Measurements from ENCODE around the gene APLP2.

APLP2 gene

DNA sequence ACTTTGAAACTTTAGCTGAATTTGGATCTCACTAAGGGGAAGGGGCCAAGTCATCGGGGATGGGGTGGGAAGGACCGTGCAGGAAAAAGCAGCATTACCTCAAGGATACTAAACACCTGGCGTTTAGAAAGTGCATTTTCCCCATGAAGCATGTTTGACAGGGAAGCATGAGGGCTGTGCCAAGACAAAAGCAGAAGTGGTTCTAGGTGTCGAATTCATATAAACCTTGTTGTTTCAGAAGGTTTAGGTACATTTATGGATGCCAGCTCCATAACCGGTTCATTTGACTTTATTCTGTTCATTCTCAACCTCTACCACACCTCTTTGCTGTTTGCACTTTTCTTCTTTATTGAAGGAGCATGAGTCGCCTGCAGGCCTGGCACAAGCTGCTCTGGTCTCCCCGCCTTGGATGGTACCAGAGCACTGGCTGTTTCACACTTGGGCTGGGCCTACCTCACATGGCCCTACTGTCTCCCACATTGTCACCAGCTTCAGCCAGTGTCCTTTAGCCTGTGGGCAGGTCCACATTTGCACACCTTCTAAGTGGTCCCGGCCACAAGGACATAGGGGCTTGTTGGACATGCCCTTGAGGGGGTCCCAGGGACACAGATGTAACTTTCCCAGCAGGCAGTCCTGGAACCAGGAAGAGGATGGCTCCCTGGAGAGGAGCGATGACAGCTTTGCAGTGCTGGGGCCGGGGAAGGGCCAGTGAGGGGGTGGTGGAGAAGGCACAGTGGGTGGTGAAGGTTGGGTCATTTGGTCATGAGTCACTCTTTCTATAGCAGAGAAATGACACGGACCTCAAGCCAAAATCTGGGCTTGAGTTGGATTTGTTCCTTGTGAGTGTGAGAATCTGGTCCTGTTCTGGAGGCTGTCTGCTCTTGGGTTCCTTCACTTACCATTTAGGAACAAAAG is 86.7 kb downstream of the APLP2 start:
- peak in 1 of 3 donors; percentile 23 for DNase-seq
- H3K9me3 ChIP-seq (ENCODE audit: control extremely low read depth in 1 of 5, control insufficient read depth in 4 of 5, insufficient read depth in 2 of 5, low read depth in 1 of 5, low read length in 4 of 5), result no peaks in the 10 kb centered on the region
- WGBS (ENCODE audit: insufficient coverage), result 81% methylated on average over 9 of the region's 11 CpGs
- no peak overlapping the region for H3K4me3 ChIP-seq (ENCODE audit: control insufficient read depth in 1 of 7, extremely low read depth in 1 of 7, insufficient read depth in 4 of 7, low read depth in 2 of 7, low read length in 6 of 7)
- no peak overlapping the region for H3K27ac ChIP-seq (ENCODE audit: insufficient read depth in 1 of 2, low read depth in 1 of 2, low read length in 2 of 2, poor library complexity in 1 of 2, severe bottlenecking in 2 of 2)
- H3K27me3 ChIP-seq (replicated peaks in 2 of 5; ENCODE audit: control insufficient read depth in 4 of 5, insufficient read depth in 5 of 5, low read length in 4 of 5), result peaks cover 0 to 38% (median 21%) of the 10 kb centered on the region in 5 experiments
- H3K4me1 ChIP-seq (ENCODE audit: control extremely low read depth in 1 of 4, control insufficient read depth in 4 of 4, insufficient read depth in 4 of 4, low read length in 3 of 4), result peaks cover 0 to 19% (median 14%) of the 10 kb centered on the region in 4 experiments
- ChIA-PET POLR2A (no interaction called here), CTCF (interaction anchor here (0.9 kb wide), 1 partner anchor 275 kb away, joined by 3 read pairs; no protein-coding TSS in a partner anchor)
- H3K36me3 ChIP-seq (ENCODE audit: control insufficient read depth in 4 of 4, insufficient read depth in 4 of 4, low read length in 3 of 4), result no peaks in the 10 kb centered on the region

DNA sequence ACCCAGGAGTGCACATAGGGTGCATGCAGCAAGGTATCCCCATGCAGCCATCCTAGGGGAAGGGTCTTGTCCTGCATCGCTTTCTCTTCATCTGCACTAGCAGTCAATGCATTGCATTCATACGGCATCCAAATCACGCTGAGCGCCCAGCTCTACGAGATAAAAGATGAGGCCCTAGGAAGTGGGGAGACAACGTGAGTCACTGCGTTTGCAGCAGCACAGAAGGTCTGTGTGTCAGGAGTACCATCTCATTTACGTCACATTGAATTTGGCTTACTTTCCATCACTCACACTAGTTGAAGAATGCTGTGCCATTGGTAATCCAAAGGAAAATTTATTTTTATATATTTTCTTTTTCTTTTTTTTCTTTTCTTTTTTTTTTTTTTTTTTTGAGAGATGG is 87.4 kb downstream of the APLP2 start:
- 95% methylated on average over 6 of the region's 8 CpGs for WGBS (ENCODE audit: insufficient coverage)
- Histone ChIP-seq H3K4me3 (ENCODE audit: control insufficient read depth in 1 of 7, extremely low read depth in 1 of 7, insufficient read depth in 4 of 7, low read depth in 2 of 7, low read length in 6 of 7) (no peak overlapping the region), H3K4me1 (ENCODE audit: control extremely low read depth in 1 of 4, control insufficient read depth in 4 of 4, insufficient read depth in 4 of 4, low read length in 3 of 4) (peaks cover 0 to 21% (median 14%) of the 10 kb centered on the region in 4 experiments), H3K27ac (ENCODE audit: insufficient read depth in 1 of 2, low read depth in 1 of 2, low read length in 2 of 2, poor library complexity in 1 of 2, severe bottlenecking in 2 of 2) (no peak overlapping the region), H3K9me3 (ENCODE audit: control extremely low read depth in 1 of 5, control insufficient read depth in 4 of 5, insufficient read depth in 2 of 5, low read depth in 1 of 5, low read length in 4 of 5) (no peaks in the 10 kb centered on the region), H3K27me3 (replicated peaks in 2 of 5; ENCODE audit: control insufficient read depth in 4 of 5, insufficient read depth in 5 of 5, low read length in 4 of 5) (peaks cover 0 to 46% (median 29%) of the 10 kb centered on the region in 5 experiments), H3K36me3 (ENCODE audit: control insufficient read depth in 4 of 4, insufficient read depth in 4 of 4, low read length in 3 of 4) (no peaks in the 10 kb centered on the region)
- ChIA-PET POLR2A (no interaction called here), CTCF (no interaction called here)
- no peak for DNase-seq

DNA sequence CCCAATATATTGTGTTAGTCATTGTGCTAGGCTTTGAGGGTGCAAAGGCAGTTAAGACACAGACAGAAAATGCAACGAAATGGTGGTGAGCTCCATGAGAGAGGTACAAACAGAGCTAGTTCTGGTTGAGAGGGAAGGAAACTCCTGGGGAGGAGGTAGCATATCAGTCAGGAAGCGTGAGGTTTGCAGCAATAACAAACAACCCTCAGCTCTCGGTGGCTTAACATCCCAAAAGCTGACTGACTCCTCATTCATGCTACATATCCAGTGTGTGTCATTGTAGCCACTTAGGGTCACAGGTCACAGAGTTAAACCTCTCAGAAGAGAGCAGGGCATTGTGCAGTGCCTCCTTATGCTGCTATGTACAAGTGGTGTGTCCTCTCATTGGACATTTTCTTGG is 88.1 kb downstream of the APLP2 start:
- H3K9me3 ChIP-seq (ENCODE audit: control extremely low read depth in 1 of 5, control insufficient read depth in 4 of 5, insufficient read depth in 2 of 5, low read depth in 1 of 5, low read length in 4 of 5), result no peaks in the 10 kb centered on the region
- no peaks in the 10 kb centered on the region for H3K36me3 ChIP-seq (ENCODE audit: control insufficient read depth in 4 of 4, insufficient read depth in 4 of 4, low read length in 3 of 4)
- WGBS (ENCODE audit: insufficient coverage), result 67% methylated on average over 2 of the region's 3 CpGs
- ChIA-PET CTCF (interaction anchor here (1.1 to 1.3 kb wide), 2 partner anchors 277 to 705 kb away, joined by 3 read pairs; no protein-coding TSS in a partner anchor), POLR2A (no interaction called here)
- no peak for DNase-seq
- peaks cover 0 to 53% (median 30%) of the 10 kb centered on the region in 5 experiments for H3K27me3 ChIP-seq (replicated peaks in 2 of 5; ENCODE audit: control insufficient read depth in 4 of 5, insufficient read depth in 5 of 5, low read length in 4 of 5)
- peaks cover 0 to 21% (median 14%) of the 10 kb centered on the region in 4 experiments for H3K4me1 ChIP-seq (ENCODE audit: control extremely low read depth in 1 of 4, control insufficient read depth in 4 of 4, insufficient read depth in 4 of 4, low read length in 3 of 4)
- no peak overlapping the region for H3K4me3 ChIP-seq (ENCODE audit: control insufficient read depth in 1 of 7, extremely low read depth in 1 of 7, insufficient read depth in 4 of 7, low read depth in 2 of 7, low read length in 6 of 7)
- H3K27ac ChIP-seq (ENCODE audit: insufficient read depth in 1 of 2, low read depth in 1 of 2, low read length in 2 of 2, poor library complexity in 1 of 2, severe bottlenecking in 2 of 2), result no peak overlapping the region

DNA sequence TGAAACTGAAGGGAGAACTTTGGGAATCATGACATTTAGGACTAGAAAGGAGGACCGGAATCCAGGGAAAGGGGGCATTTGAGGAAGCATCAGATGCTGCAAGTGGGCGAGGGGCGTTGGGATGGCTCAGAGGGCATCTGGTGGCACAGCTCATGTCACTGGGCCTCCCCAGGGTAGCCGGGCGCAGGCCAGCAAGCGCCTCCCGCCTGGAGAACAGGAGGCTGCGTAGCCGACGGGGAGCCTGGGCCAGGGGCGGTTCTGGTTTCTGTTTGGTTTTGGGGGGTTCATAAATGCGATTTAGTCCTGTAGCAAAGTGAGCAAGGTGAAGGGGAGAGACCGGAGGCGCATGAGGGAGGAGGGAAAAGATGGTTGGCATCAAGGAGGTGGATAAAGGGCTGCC is 89.4 kb downstream of the APLP2 start:
- Histone ChIP-seq H3K4me3 (ENCODE audit: control insufficient read depth in 1 of 7, extremely low read depth in 1 of 7, insufficient read depth in 4 of 7, low read depth in 2 of 7, low read length in 6 of 7) (peak overlapping the region in 2 of 7 experiments; percentile 43 to 58), H3K4me1 (ENCODE audit: control extremely low read depth in 1 of 4, control insufficient read depth in 4 of 4, insufficient read depth in 4 of 4, low read length in 3 of 4) (peaks cover 0 to 21% (median 14%) of the 10 kb centered on the region in 4 experiments), H3K36me3 (ENCODE audit: control insufficient read depth in 4 of 4, insufficient read depth in 4 of 4, low read length in 3 of 4) (no peaks in the 10 kb centered on the region), H3K9me3 (ENCODE audit: control extremely low read depth in 1 of 5, control insufficient read depth in 4 of 5, insufficient read depth in 2 of 5, low read depth in 1 of 5, low read length in 4 of 5) (no peaks in the 10 kb centered on the region), H3K27me3 (replicated peaks in 2 of 5; ENCODE audit: control insufficient read depth in 4 of 5, insufficient read depth in 5 of 5, low read length in 4 of 5) (peaks cover 0 to 63% (median 32%) of the 10 kb centered on the region in 5 experiments), H3K27ac (ENCODE audit: insufficient read depth in 1 of 2, low read depth in 1 of 2, low read length in 2 of 2, poor library complexity in 1 of 2, severe bottlenecking in 2 of 2) (no peak overlapping the region)
- WGBS (ENCODE audit: insufficient coverage), result 87% methylated on average over 14 of the region's 14 CpGs
- CTCF ChIA-PET, result no interaction called here
- DNase-seq, result no peak
- POLR2A ChIA-PET, result no interaction called here

DNA sequence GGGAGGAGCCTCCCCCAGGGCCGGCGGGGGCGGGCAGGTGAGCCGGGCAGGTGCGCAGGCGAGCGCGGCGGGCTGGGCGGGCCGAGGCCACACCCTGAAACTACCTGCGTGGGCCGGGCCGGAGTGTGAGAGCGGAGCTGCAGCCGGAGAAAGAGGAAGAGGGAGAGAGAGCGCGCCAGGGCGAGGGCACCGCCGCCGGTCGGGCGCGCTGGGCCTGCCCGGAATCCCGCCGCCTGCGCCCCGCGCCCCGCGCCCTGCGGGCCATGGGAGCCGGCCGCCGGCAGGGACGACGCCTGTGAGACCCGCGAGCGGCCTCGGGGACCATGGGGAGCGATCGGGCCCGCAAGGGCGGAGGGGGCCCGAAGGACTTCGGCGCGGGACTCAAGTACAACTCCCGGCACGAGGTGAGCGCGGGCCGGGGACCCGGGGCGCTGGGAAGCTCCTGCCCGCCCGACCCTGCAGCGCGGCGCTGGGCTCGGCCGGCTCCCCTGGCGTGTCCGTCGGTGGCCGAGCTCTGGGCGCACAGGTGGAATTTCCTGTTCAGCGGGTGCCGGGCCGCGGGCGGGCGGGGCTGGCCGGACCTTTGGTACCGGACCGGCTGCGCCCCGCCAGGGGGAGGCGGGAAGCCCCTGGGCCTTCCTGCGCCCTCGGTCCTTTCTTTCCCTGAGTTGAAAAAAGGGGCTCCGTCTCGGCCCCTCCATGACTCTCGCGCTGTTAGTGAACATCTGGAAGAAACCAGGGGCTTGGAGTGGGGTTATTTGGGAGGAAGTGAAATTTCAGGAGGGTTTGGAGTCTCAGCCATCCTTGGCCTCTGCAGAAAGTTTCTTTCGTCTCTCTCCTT is 90.2 kb downstream of the APLP2 start, which contains the start of gene ST14:
TSS of gene ST14 (plus strand) at position 126 of the 841 bp plus-strand sequence. CDS start at position 324, 198 bp downstream.
- CTCF ChIA-PET, result no interaction called here
- under 1% methylated on average over 66 of the region's 89 CpGs for WGBS (ENCODE audit: insufficient coverage)
- peaks cover 0 to 21% (median 13%) of the 10 kb centered on the region in 4 experiments for H3K4me1 ChIP-seq (ENCODE audit: control extremely low read depth in 1 of 4, control insufficient read depth in 4 of 4, insufficient read depth in 4 of 4, low read length in 3 of 4)
- no peak within 1 kb of the TSS for H3K27ac ChIP-seq (ENCODE audit: insufficient read depth in 1 of 2, low read depth in 1 of 2, low read length in 2 of 2, poor library complexity in 1 of 2, severe bottlenecking in 2 of 2)
- peaks cover 0 to 63% (median 32%) of the 10 kb centered on the region in 5 experiments for H3K27me3 ChIP-seq (replicated peaks in 2 of 5; ENCODE audit: control insufficient read depth in 4 of 5, insufficient read depth in 5 of 5, low read length in 4 of 5)
- POLR2A ChIA-PET, result no interaction called here
- H3K36me3 ChIP-seq (ENCODE audit: control insufficient read depth in 4 of 4, insufficient read depth in 4 of 4, low read length in 3 of 4), result no peaks in the 10 kb centered on the region
- H3K9me3 ChIP-seq (ENCODE audit: control extremely low read depth in 1 of 5, control insufficient read depth in 4 of 5, insufficient read depth in 2 of 5, low read depth in 1 of 5, low read length in 4 of 5), result no peaks in the 10 kb centered on the region
- peak within 1 kb of the TSS in 6 of 7 experiments; percentile 15 to 74 (median 36) for H3K4me3 ChIP-seq (ENCODE audit: control insufficient read depth in 1 of 7, extremely low read depth in 1 of 7, insufficient read depth in 4 of 7, low read depth in 2 of 7, low read length in 6 of 7)
- DNase-seq, result peak; percentile 20 to 66 (median 52)

DNA sequence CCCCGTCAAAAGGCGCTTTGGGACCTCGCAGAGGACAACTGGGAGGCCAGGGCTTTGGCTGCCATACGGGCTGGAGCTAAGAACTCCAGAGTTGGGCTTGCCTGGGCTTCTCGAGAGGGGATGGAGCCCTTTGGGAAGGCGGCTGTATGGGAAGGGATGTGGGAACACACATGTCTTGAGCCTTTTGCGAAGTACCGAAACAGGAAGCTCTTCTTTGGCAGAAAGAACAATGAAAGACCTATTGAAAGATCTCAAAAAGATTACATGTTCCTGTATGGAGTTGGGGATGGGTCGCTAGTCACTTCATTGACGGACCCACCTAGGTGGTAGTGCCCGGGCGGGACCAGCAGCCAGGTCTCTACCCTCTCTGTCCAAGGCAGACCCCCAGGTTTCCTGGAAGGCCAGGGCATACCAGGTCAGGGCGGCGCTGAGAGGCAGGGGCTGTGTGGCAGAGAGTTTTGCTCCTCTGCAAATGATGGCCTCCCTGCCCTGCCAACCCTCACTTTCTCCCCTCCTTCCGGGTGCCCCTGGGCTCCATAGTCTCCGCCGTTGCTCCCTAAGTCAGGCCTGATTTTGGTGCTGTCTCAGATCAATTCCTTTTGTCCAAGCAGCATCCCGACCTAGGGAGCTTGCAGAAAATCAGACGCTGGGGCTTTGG is 90.9 kb downstream of the APLP2 start:
- H3K27me3 ChIP-seq (replicated peaks in 2 of 5; ENCODE audit: control insufficient read depth in 4 of 5, insufficient read depth in 5 of 5, low read length in 4 of 5), result peaks cover 0 to 63% (median 34%) of the 10 kb centered on the region in 5 experiments
- H3K9me3 ChIP-seq (ENCODE audit: control extremely low read depth in 1 of 5, control insufficient read depth in 4 of 5, insufficient read depth in 2 of 5, low read depth in 1 of 5, low read length in 4 of 5), result no peaks in the 10 kb centered on the region
- no peak overlapping the region for H3K27ac ChIP-seq (ENCODE audit: insufficient read depth in 1 of 2, low read depth in 1 of 2, low read length in 2 of 2, poor library complexity in 1 of 2, severe bottlenecking in 2 of 2)
- no peaks in the 10 kb centered on the region for H3K36me3 ChIP-seq (ENCODE audit: control insufficient read depth in 4 of 4, insufficient read depth in 4 of 4, low read length in 3 of 4)
- CTCF ChIA-PET, result no interaction called here
- peak overlapping the region in 5 of 7 experiments; percentile 15 to 74 (median 43) for H3K4me3 ChIP-seq (ENCODE audit: control insufficient read depth in 1 of 7, extremely low read depth in 1 of 7, insufficient read depth in 4 of 7, low read depth in 2 of 7, low read length in 6 of 7)
- DNase-seq, result peak in 1 of 3 donors; percentile 23
- peaks cover 0 to 21% (median 13%) of the 10 kb centered on the region in 4 experiments for H3K4me1 ChIP-seq (ENCODE audit: control extremely low read depth in 1 of 4, control insufficient read depth in 4 of 4, insufficient read depth in 4 of 4, low read length in 3 of 4)
- 43% methylated on average over 19 of the region's 19 CpGs for WGBS (ENCODE audit: insufficient coverage)
- POLR2A ChIA-PET, result no interaction called here
